ENCODE data around the gene TBC1D8.

Gene TBC1D8

DNA sequence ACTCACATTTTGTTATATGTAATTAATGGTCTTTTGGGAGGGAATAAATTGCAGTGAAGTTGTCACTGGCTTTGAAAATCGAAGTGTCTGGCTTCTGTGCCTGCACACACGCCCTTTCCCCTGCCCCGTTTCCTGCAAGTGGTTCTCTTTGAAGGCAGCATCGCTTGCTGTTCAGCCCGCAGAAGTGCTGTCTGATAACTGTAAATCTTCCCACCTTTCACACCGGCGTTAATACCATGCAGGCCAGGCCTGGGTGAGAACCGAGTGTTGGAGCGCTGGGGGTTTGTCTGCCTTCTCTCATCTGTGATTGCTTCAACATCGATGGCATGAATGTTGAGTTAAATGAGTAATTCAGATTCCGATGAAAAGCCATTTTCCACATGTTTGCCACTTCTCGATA is 187.0 kb downstream of the TBC1D8 start:
- Histone ChIP-seq H3K9ac (ENCODE audit: insufficient read length) (no peak overlapping the region), H3K4me3 (no peak overlapping the region), H3K9me3 (ENCODE audit: low read depth, low read length) (no peaks in the 10 kb centered on the region), H3K36me3 (ENCODE audit: insufficient read depth, low read length) (no peaks in the 10 kb centered on the region), H3K27ac (no peak overlapping the region)
- DNase-seq (ENCODE audit: low read depth, low spot score) = no peak
- TF ChIP-seq FOXP2 (optimal IDR thresholded peaks at IDR 0.05; ENCODE audit: control extremely low read depth, extremely low read length, insufficient read depth) (no peak), EZH2 (IDR thresholded peaks at IDR 0.05) (no peak), POLR2AphosphoS5 (IDR thresholded peaks at IDR 0.05; ENCODE audit: borderline replicate concordance, low read depth, low read length) (no peak)

DNA sequence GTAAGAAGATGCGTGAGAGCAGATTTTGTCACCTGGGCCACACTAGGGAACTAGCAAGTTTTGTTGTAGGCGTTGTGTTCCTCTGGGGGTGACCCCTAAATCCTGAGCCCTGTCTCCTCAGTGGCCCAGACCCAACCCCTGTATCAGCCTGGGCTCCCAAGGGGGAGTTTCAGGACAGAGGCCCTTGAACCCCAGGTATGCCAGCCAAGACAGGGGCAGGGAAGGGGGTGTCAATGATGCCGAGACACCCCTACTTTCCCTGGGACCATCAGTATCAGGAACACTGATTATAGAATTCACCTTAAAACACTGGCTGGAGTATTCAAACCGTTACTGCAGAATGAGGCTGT is 188.2 kb downstream of the TBC1D8 start:
- H3K9me3 ChIP-seq (ENCODE audit: low read depth, low read length) = no peaks in the 10 kb centered on the region
- TF ChIP-seq POLR2AphosphoS5 (IDR thresholded peaks at IDR 0.05; ENCODE audit: borderline replicate concordance, low read depth, low read length) = no peak
- TF ChIP-seq FOXP2 (optimal IDR thresholded peaks at IDR 0.05; ENCODE audit: control extremely low read depth, extremely low read length, insufficient read depth) = no peak
- TF ChIP-seq EZH2 (IDR thresholded peaks at IDR 0.05) = no peak
- DNase-seq (ENCODE audit: low read depth, low spot score) = no peak
- H3K9ac ChIP-seq (ENCODE audit: insufficient read length) = no peak overlapping the region
- H3K27ac ChIP-seq = no peak overlapping the region
- no peaks in the 10 kb centered on the region for H3K36me3 ChIP-seq (ENCODE audit: insufficient read depth, low read length)
- H3K4me3 ChIP-seq = no peak overlapping the region

DNA sequence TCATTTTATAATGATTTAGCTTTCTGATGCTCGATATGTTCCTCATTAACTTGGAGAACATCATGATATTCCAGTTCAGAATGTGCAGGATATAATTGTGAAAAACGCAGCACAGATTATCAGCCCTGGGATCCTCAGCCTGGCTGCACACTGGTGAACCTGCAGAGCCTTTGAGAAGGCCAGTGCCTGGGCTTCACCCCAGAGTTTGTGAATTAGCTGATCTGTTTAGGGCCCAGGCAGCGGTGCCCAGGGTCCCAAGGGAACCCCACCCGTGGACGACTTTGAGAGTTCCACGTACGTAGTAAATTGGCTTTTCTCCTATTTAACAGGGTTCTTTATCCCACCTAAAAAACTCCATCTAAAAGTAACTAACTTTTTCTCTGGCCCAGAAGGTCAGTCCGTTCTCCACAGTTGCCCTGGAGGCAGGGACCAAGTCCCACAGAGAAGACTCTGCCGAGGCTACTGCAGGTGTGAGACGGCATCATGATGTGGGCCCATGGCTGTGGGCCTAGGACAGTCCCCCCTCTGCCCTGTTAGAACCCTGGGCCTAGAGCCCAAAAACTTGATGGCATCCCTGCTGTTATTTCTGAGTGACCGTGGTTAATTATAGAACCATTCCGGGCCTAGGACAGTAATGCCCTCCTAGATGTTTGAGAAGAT is 188.7 kb downstream of the TBC1D8 start:
- DNase-seq (ENCODE audit: low read depth, low spot score) = no peak
- H3K27ac ChIP-seq = no peak overlapping the region
- no peaks in the 10 kb centered on the region for H3K9me3 ChIP-seq (ENCODE audit: low read depth, low read length)
- H3K9ac ChIP-seq (ENCODE audit: insufficient read length) = no peak overlapping the region
- TF ChIP-seq FOXP2 (optimal IDR thresholded peaks at IDR 0.05; ENCODE audit: control extremely low read depth, extremely low read length, insufficient read depth) (no peak), EZH2 (IDR thresholded peaks at IDR 0.05) (no peak), POLR2AphosphoS5 (IDR thresholded peaks at IDR 0.05; ENCODE audit: borderline replicate concordance, low read depth, low read length) (no peak)
- H3K36me3 ChIP-seq (ENCODE audit: insufficient read depth, low read length) = no peaks in the 10 kb centered on the region
- no peak overlapping the region for H3K4me3 ChIP-seq

DNA sequence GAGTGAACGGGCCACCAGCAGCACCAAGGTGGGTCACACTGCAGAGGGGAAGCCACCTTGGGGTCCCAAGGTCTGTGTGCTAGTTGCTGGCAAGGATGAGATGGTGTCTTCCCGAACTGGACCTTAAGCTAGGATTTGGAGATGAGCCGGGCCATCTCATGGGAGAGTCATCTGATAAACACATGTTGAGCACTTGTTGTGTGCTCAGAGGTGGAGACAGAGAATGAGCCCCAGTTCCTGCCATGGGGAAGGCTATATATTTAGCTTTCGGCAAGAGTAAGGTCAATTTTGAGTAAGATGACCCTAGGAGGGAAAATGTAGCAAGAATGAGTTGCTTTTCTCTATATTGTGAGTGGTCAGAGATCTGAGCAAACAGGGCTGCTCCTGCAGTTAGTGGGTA is 190.5 kb downstream of the TBC1D8 start:
- no peak overlapping the region for H3K9ac ChIP-seq (ENCODE audit: insufficient read length)
- H3K36me3 ChIP-seq (ENCODE audit: insufficient read depth, low read length) = no peaks in the 10 kb centered on the region
- no peak overlapping the region for H3K4me3 ChIP-seq
- no peak for TF ChIP-seq FOXP2 (optimal IDR thresholded peaks at IDR 0.05; ENCODE audit: control extremely low read depth, extremely low read length, insufficient read depth)
- TF ChIP-seq POLR2AphosphoS5 (IDR thresholded peaks at IDR 0.05; ENCODE audit: borderline replicate concordance, low read depth, low read length) = no peak
- no peak for DNase-seq (ENCODE audit: low read depth, low spot score)
- no peak overlapping the region for H3K27ac ChIP-seq
- no peaks in the 10 kb centered on the region for H3K9me3 ChIP-seq (ENCODE audit: low read depth, low read length)

DNA sequence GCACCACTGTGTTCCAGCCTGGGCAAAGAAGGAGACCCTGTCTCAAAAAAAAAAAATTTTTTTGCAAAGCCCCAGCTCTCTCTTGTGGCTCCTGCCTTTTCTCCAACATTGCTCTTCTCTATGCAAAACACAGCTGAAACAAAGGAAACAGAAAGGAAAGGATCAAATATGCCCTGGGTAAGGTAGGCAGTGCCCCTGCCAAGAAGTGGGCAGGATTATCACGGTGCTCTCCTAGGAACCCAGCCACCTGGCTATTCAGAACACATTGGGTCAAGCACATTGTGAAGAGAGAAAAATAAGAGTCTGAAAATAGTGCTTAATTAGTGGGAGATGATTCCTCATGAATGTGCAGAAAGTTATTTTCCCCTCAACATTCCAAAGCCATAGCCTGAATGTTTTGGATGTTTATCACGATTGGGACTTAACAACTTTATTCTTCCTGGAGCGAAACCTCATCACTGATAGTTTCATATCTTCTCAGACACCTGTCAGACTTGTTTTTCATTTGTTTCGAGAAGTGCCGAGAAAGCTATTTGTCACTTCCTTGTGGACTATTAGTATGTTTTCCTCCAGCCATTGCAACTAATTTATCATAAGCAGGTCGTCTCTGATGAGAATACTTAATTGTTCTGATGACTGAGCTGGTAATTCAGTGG is 191.8 kb downstream of the TBC1D8 start:
- no peak overlapping the region for H3K27ac ChIP-seq
- DNase-seq (ENCODE audit: low read depth, low spot score) = no peak
- H3K9me3 ChIP-seq (ENCODE audit: low read depth, low read length) = no peaks in the 10 kb centered on the region
- no peak for TF ChIP-seq POLR2AphosphoS5 (IDR thresholded peaks at IDR 0.05; ENCODE audit: borderline replicate concordance, low read depth, low read length)
- no peak for TF ChIP-seq EZH2 (IDR thresholded peaks at IDR 0.05)
- TF ChIP-seq FOXP2 (optimal IDR thresholded peaks at IDR 0.05; ENCODE audit: control extremely low read depth, extremely low read length, insufficient read depth) = no peak
- H3K4me3 ChIP-seq = no peak overlapping the region
- H3K36me3 ChIP-seq (ENCODE audit: insufficient read depth, low read length) = no peaks in the 10 kb centered on the region
- H3K9ac ChIP-seq (ENCODE audit: insufficient read length) = no peak overlapping the region

DNA sequence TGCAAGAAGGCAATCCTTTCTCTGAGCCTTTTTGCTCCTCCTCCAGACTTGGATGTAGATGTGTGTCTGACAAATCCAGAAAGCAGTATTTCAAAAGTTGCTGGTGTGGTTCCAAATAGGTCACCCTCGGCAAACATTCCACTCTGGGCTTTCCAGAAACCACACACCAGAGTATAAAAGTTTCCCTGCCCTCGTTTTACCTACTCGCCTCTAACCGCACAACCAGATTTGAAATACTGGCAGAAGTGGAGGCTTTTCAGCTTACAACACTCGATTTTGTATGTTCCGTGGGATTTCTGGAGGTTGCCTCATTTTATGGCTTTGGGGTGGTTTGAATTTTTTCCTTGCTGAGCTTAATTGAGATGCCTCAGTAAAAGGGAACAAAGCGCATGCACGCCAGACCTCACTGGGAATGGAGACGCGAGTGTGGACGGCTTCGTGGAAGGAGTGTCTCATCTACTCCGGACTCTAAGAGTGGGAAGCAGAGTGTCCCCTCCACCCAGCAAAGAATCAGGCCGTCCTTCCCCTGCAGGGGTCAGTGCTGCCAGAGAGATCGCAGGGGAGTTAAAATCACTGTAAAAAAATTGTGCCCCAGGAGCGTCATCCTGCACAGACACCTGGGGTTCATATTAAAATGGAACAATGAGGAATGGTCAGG is 193.1 kb downstream of the TBC1D8 start:
- TF ChIP-seq POLR2AphosphoS5 (IDR thresholded peaks at IDR 0.05; ENCODE audit: borderline replicate concordance, low read depth, low read length) (no peak), EZH2 (IDR thresholded peaks at IDR 0.05) (no peak), FOXP2 (optimal IDR thresholded peaks at IDR 0.05; ENCODE audit: control extremely low read depth, extremely low read length, insufficient read depth) (no peak)
- Histone ChIP-seq H3K9me3 (ENCODE audit: low read depth, low read length) (no peaks in the 10 kb centered on the region), H3K9ac (ENCODE audit: insufficient read length) (peak overlapping the region; percentile 22), H3K36me3 (ENCODE audit: insufficient read depth, low read length) (no peaks in the 10 kb centered on the region), H3K4me3 (no peak overlapping the region), H3K27ac (peak overlapping the region; percentile 57; the same call in 1 of the 2 replicates)
- DNase-seq (ENCODE audit: low read depth, low spot score) = no peak
